Heart left ventricle (tissue), 13 donors: ENCODE measurements around the gene PPARG.

Experiments
- CTCF ChIP-seq, 12 donors: fragments of 200-600 bp; sonication (generic) in 4 of 12; IDR thresholded peaks; one replicate each; pipeline versions ENCODE4 v1.5.0 to v1.8.0; 2018 to 2022; ENCODE audit warnings: antibody characterized with exemption in 12 of 12, mild to moderate bottlenecking in 5 of 12
- POLR2A ChIP-seq, 2 donors: fragments of 450-650 bp; IDR thresholded peaks; one replicate each; pipeline ENCODE4 v1.6.1; 2017; ENCODE audit warnings: antibody characterized with exemption in 2 of 2, mild to moderate bottlenecking in 2 of 2, moderate library complexity in 2 of 2
- donor health status: ischemic (EF 13 %, LVEDD 7.1; RV severe dilation, severe dysfunction).
- donor health status: DM: no; HTN: yes; CAD: no.
- donor health status: DM: no; HTN: no; CAD: no.
- donor health status: ischemic (EF 25% LVEDD 6.9; RV normal size, moderate dysfunction).
- donor health status: ischemic (EF 25% LVEDD 5.7; RV mildly dilated, moderate dysfunction).
- donor health status: ischemic (EF 35%, LVEDD 5.7; RV mildly dilated, moderate dysfunction).
- donor health status: nonischemic (EF 11% LVEDD 7.7; RV severe dilation, severe dysfunction).
- donor health status: DM: yes; HTN: yes; CAD: no.
- donor health status: PGD.
- donor health status: ischemic (EF 29% LVEDD 5.4; RV normal size, mild dysfunction).
- donor health status: nonischemic (EF 23%, LVEDD 6.1; RV moderate dilation, normal function).

GRCh38 chr3:12405432-12406272 lies 116.8 kb downstream of the PPARG start:
- TF ChIP-seq CTCF (IDR thresholded peaks at IDR 0.05) (no peak), POLR2A (IDR thresholded peaks at IDR 0.05) (no peak)
